Activated T-cell treated with anti-CD3 and anti-CD28 coated beads for 4 hours (primary cell): ENCODE results near the gene EGF.

ENCODE experiments used
- DNase-seq: peaks from one replicate; pipeline ENCODE4 v3.0.0-alpha.2; 2020

The EGF gene

DNA sequence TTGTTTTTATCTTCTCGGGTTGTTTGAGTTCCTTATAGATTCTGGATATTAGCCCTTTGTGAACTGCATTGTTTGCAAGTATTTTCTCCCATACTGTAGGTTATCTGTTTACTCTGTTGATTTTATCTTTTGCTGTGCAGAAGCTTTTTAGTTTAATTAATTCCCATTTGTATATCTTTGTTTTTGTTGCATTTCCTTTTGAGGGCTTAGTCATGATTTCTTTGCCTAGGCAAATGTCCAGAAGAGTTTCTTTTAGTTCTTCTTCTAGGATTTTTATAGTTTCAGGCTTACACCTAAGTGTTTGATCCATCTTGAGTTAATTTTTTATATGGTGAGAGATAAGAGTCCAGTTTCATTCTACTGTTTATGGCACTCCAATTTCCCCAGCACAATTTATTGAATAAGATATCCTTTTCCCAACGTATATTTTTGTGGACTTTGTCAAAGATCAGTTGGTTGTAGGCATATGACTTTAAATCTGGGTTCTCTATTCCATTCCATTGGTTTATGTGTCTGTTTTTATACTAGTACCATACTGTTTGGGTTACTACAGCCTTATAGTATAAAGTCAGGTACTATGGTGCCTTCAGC lies 54.3 kb downstream of the EGF start:
- DNase-seq, result no peak

DNA sequence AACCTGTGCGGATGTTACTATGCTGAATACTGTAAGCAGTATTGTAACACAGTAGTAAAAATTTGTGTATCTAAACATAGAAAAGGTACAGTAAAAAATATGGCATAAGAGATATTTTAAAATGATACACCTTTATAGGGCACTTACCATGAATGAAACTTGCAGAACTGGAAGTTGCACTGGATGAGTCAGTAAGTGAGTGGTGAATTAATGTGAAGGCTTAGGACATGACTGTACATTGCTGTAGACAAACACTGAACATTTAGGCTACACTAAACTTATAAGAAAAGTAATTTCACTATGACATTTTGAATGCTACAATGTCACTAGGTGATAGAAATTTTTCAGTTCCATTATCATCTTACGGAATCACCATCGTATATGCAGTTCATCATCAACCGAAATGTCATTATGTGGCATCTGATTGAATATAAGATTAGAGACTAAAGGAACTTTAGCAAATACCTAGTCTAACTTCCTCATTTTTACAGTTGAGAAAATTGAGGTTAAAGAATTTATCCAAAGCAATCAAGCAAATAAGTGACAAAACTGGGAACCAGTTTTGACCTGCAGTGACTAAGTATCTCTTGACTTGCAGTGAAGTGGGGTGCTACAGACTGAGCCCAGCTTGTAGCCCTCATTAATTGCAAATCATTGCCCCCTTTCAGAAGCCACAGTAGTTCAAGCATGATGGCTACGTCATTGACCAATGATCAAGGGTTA lies 55.3 kb downstream of the EGF start:
- DNase-seq, result no peak

DNA sequence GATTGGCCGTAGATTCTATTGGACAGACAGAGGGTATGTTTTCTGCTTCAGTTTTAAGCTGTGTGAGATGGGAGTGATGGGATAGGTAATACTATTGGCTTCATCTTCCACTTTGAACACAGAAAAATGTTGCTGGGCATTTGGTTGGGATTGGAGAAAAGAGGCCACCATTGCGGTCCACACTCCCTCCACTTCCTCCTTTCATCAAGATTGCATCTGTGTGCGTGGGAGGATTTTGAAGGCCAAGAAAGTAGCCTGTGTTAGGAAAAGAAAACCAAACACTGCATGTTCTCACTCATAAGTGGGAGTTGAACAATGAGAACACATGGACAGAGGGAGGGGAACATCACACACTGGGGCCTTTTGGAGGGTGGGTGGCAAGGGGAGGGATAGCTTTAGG lies 56.4 kb downstream of the EGF start:
- DNase-seq, result no peak

DNA sequence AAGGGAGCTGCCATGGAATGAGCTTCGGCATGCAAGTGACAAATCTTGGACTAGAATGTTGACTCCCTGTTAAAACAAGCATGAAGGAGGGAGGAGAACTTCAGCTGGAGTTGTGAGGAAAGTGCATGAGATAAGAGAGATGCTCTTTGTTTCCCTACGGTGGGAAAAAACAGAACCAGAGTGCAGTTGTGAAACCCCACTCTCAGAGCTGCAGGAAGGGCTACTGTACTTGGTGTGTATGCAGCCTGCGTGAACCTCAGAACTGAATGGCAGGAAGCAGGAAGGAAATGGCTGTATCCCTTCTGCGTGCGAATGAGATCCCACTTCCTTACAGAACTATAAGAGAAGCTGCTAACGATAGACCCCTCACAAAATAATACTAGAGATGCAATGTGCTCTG lies 57.2 kb downstream of the EGF start:
- no peak for DNase-seq

DNA sequence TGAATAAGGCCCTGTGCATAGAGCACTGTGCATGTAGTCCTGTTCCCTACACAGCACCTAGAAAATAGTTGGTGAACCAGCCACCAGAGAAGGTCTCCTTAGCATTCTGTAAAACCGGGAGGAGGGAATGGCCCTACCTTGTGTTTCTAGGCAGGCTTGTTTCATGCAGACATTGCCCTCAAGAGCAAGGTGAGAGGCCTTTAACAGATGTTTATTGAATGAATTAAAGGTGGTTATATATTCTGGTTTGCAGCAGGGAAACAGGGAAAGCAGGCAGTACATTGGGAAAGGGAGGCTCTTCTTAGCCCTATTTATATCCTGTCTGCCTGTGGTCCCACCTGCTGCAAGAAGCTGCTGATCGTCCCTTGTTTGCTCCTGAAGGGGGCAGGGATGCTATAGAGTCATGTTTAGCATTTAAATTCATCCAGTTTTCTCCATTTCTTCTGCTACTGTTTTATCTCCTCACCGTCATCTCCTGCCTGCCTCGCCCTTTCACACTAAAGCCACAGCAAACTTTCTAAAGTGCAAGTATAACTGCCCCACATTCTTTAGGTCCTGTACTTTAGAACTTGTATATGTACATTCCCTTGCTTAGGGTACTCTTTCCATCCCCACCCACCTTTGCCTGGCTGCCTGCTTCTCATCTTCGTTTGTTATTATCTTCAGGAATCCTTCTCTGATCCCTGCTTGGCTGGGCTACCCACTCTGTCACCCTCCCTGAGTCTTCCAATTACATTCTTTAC lies 60.3 kb downstream of the EGF start:
- no peak for DNase-seq

DNA sequence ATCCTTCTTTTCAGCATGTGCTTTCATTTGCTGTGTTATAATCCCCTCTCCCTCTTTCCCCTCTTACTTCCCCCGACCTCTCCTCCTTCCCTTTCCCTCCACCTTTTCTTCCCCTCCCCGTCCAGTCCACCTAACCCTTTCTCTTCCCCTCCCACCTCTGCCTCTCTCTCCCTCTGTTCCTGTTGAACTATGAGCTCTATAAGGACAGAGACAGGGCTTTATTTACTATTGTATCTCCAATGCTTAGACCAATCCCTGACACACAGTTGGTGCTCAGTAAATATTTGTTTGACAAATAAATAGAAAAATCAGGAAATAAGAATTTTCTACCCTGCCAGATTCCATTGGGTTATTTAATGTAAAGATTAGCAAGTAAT lies 60.8 kb downstream of the EGF start:
- DNase-seq, result no peak

DNA sequence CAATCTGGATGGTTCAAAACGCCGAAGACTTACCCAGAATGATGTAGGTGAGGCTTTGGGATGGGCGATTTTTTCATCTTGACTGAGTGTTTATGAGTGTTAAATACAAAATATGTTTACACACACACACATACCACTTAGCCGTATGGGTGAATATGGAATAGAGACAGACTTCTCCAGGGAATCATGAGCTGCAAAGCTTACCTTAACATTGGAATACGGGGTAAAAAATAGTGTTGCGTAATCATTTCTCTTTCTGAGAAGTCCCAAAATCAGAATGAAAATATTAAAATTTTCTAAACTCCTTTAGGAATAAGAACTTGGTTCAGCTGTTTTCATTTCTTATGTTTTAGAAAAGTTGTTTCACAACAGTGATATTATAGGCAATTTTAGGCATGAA lies 63.5 kb downstream of the EGF start:
- DNase-seq, result no peak

DNA sequence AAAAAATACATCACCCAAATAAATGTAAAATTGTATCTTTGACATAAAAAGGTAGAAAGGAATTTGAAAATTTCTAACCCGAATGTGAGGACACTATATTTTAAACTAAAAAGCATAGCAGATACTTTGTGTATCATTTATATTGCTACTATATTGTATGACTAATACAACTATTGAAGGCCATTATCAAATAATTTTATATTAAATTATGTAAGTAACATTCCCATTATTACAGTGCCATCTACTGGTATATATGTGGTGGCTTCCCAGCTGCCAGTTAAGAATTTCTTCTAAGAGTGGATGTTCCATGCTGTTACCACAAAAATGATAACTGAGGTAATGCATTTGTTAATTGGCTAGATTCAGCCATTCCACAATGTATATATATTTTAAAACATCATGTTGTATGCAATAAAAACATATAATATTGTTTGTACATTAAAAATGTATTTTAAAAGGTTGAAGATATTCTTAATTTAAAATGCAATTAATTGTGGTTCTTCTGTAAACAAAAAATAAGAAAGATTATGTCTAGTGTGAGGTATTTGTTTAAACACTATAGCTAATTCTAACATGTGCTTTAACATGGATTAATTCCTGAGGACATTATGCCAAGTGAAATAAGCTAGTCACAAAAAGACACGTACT lies 65.3 kb downstream of the EGF start:
- no peak for DNase-seq

DNA sequence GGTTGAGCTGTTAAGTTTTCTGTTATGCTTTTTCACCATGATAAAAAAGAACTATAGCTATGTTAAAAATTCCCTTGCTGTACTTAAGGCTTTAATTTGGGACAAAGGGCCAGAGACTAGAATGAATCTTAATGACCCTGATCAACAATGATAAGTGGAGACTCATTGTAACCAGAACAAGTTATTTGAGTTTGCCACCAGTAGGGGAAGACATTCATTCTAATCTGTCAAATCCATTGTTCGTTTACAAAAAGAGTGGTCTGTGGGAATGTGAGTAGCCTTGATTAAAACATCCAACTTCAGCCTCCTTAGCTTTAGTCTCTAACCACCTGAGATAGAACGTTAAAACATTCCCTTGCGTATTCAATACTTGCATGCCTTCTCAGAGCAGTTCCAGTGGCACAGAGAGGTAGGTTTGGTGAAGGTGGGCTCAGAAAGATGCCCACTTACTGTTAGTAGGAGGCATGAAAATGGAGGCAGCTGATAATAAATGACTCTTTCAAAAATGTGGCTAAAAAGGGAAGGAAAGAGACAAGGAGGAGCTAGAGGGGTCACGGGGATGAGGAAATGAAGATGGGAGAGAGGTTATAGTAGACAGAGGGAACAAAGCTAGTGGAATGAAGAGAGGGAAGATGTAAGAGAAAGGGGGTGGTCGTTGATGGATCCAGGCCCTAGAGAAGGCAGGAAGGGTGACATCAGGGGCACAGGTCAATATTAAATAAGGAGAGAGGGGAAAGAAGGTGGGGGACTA lies 66.2 kb downstream of the EGF start:
- DNase-seq, result no peak

DNA sequence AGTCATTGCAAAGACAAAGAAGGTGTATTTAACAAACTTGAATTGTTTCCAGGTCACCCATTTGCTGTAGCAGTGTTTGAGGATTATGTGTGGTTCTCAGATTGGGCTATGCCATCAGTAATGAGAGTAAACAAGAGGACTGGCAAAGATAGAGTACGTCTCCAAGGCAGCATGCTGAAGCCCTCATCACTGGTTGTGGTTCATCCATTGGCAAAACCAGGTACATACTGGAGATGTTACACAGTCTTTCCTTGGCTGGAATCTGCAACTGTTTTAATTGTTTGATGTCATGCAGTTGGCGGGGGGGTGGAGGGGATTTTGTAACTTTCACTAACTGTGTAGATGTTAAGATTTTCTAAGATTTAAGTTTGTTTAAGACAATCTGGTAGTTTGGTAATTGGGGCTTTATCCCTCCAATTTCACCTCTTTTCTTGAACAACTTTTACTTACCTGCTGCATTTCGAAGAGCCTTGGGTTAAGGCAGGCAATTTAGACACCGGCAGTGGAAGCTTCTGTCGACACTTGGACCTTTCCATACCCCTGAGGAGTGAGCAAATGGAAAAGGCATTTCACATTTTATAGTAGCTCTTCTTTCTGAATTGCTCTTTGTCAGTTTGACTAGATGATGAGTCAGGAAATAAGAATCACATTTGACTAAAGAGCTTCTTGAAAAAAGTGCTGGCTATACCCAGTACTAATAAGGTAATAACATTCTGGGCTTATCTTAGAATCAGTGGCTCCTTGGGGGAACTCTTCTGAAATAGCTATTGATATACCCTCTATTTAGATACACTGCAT lies 67.4 kb downstream of the EGF start:
- no peak for DNase-seq

DNA sequence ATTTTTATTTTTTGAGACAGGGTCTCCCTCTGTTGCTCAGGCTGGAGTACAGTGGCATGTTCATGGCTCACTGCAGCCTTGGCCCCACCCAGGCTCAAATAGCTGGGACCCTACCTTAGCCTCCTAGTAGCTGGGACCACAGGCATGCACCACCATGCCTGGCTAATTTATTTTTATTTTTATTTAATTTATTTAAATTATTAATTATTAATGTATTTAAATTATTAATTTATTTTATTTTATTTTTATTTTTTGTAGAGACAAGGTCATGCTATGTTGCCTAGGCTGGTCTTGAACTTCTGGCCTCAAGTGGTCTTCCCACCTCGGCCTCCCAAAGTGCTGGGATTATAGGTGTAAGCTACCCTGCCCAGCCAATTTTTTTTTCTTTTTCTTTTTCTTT lies 69.3 kb downstream of the EGF start:
- no peak for DNase-seq

DNA sequence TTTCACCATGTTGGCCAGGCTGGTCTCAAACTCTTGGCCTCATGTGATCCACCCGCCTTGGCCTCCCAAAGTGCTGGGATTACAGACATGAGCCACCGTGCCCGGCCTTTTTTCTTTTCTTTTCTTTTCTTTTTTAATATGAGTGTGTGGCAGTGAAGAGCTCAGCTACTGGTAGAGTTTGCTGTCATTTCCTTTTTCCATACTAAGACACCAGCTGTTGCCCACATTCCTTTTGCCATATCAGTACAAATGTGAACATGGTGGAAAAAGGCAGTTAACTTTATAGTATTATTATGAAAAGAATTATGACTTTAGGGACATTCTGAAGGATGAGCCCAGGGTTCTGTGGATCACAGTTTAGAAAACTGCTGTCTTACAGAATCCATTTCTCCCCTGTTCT lies 69.8 kb downstream of the EGF start:
- no peak for DNase-seq

DNA sequence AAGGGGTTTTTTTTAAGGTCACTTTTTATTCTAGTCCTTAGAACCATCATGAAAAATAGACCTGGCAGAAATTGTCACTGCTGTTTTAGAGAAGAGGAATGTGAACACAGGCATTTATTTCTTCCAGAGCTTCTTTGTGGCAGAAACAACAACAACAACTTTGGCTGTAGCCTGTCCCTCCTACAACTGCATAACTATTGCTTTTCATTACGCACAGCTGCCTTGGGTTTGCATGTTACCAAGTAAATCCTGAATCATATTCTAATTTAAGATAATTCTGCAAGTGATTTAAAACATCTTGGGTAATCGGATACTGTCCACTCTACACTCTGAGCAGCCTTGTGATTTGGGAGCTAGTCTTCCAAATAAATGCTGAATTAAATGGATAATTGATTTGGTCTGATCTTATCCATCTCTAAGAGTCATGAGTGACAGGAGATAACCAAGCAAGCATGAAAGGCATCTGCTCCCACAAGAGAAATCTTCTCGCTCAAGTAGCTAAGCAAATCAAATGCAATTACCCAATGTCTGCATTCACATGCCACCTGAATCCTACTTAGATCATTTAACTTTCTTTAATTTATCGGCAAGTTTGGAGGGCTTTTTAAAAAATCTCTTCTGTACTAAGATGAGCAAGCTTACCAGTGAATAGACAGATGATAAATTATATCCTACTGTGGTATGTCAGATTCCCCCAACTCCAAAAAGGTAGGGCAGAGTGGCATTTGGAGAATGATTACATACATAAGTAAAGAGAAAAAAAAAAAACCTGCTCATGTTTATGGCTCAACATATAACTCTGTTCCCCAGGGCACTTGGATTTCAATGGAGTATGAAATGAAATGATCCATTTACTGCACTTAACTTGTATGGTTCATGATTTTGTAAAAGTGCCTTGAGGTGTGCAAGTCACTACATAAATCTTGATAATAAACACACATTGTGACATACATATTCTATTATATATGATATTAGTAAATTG lies 73.6 kb downstream of the EGF start:
- no peak for DNase-seq

DNA sequence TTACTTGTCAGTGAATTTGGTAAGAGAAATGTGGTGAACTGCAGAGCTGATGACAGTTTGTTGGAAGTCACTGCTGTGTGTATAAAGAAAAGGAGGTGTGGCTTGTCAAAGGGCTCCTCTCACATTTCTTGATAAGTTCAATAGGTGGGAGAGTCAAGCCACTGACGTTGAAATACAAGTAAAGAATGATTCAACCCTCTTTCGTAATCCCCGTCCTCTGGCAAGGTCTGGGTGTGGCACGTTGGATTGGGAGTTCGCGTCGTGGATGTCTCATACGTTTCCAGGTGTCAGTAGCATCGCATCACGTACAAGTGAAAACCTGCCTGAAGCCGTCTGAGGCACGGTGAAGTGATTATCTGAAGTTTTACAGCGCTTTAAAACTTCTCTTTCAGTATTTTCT lies 76.4 kb downstream of the EGF start:
- no peak for DNase-seq

DNA sequence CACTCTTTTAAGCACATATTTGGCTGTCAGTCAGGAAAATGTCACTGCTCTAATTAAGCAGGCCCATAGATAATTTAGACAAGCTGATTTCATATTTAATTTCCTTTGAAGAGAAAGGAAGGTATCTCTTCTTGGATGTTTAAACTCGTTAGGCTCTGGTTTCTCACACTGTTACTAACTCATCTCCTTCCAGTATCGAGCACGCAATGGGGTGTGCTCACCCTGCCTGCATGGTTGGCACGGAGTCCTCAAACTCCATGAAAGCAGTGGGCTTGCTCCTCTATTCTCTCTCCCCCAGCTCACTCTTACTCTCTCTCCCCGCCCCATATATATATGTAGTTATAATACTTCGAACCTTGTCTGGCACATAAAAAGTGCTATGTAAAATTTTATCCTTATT lies 76.9 kb downstream of the EGF start:
- no peak for DNase-seq

DNA sequence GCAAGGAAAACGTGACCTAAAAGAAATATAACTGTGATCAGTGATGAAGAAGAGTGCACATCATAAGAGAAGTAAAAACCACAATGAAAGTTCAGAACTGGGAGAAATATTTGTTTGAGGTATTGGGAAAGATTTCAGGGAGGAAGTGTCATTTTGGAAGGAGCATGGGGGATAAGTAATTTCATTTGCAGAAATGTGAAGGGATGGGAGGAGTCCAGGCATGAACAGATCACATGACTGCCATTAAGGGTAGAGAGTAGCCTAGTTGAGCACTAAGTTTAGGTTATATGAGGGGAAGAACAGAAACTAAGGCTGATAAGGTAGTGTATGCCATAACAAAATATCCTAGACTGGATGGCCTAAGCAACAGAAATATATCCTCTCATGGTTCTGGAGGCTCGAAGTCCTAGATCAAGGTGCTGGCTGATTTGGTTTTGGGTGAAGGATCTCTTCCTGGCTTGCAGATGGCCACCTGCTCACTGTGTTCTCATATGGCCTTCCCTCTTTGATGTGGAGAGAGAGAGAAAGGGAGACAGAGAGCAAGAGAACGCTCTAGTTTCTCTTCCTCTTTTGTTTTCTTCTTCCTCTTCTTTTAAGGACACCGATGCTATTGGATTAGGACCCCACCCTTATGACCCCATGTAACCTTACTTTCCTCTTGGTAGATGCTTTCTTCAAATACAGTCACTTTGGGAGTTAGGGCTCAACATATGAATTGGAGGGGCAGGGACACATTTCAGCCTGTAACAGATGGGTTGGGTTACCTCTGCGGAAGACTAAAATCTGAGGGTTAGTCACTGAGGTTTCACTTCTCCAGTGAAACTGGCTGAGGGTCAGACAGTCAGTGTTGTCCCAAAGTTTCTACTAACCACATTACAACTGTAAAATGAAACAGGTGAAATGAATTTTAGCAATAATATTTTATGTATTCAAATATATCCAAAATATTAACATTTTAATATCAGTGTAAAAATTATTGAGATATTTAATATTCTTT lies 77.9 kb downstream of the EGF start:
- DNase-seq, result no peak

DNA sequence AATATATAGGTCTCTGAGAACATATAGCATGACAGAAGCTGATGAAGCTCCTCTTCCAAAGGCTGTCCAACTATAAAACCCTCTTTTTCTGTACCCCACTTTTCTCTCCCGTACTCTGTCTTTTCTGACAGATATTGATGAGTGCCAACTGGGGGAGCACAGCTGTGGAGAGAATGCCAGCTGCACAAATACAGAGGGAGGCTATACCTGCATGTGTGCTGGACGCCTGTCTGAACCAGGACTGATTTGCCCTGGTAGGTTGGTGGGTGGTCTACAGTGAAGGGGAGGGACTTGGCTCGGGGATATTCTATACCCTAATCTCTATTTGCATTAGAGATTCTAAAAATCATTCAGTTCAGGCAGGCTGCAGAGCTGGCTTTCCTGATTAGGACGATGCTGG lies 80.4 kb downstream of the EGF start:
- no peak for DNase-seq

DNA sequence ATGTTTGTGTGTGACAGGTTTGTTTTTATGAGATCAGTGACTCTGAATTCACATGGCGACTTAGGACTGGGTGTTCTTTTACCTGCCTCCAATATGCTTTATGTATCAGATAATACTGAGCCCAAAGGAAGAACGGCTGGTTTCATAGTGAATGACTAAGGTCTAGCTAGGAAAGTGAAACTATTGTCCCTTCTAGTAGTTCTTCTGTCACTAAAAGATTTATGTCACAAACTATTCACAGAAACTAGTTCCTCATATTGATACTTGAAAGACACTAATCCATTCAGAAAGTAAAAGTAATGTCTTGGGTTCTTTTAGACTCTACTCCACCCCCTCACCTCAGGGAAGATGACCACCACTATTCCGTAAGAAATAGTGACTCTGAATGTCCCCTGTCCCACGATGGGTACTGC lies 81.7 kb downstream of the EGF start:
- DNase-seq, result no peak

DNA sequence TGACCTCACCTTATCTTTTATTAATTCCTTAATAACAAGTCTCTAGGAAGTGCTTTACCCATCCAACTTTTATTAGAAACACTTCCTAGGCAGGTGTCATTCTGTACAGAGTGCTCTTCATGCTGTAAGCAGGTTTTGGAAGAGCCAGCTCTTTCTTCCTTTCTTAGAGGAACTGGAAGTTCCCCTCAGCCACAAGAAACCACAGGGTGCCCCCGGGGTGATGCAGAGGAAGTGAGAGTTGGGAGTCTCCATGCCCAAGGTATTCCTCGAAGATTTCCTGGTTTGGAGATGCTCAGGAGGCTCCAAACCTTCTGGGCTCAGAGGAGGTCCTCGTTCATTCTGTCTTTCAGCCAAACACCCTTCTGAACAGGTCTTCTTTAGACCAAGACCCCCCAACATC lies 83.8 kb downstream of the EGF start:
- DNase-seq, result no peak
